22Rv1 (cell line): ENCODE measurements around the gene GALNT16.

Source experiments
- H3K27ac ChIP-seq: fragments of 450-650 bp; 2 replicates; pipeline ENCODE4 v1.5.1; 2017
- CTCF ChIP-seq: fragments of 450-650 bp; IDR thresholded peaks from 2 replicates; pipeline ENCODE4 v1.5.1; 2017; ENCODE audit warnings: mild to moderate bottlenecking
- ZFX ChIP-seq: fragments of 450-650 bp; IDR thresholded peaks from 2 replicates; pipeline ENCODE4 v1.6.1; 2017; ENCODE audit warnings: antibody characterized with exemption, borderline replicate concordance

Gene GALNT16

GRCh38 chr14:69234106-69234505, 25.9 kb upstream of the GALNT16 start:
- TF ChIP-seq CTCF, result no peak
- TF ChIP-seq ZFX, result no peak

DNA sequence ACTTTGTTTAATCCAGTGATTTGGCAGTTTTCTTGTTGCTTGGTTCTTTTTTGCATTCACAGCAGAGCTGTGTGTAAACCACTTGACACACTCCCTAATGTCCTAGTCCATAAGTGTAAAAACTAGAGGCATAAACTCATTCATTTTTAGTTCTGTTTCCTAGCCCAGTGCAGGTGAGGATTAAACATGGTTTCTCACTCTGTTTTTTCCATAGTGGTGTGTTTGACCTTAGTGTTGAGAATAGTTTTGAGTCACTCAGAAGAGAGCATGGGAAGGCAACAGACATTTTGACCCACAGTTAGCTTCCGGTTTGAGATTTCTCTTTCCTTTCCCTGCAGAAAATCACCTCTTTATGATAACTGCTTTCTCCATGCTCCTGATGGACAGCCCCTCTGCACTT, 24.2 kb upstream of the GALNT16 start:
- TF ChIP-seq ZFX (no peak), CTCF (no peak)
- no peak overlapping the region for H3K27ac ChIP-seq

More at GRCh38 chr14:69234106-69234505, 25.9 kb upstream of the GALNT16 start:
- H3K27ac ChIP-seq, result no peak overlapping the region

DNA sequence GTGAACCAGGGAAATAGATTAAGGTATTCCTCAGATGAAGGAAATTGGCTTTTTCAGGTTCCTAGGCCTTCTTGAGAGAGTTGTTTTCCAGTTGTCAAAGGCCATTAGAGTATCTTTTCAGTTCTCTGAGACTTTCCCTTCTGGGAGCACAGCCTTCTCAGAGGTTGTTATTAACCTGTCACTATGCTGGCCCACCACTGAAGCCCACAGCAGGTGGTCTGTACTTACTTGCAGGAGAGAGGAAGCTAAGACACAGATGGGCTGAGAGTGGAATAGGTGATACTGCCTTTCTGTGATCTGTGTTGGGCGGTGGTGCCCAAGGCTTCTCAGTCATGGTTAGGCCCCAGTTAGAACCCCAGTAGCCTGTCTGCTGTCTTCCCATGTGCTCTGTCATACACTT, 22.8 kb upstream of the GALNT16 start:
- no peak for TF ChIP-seq CTCF
- H3K27ac ChIP-seq, result no peak overlapping the region

DNA sequence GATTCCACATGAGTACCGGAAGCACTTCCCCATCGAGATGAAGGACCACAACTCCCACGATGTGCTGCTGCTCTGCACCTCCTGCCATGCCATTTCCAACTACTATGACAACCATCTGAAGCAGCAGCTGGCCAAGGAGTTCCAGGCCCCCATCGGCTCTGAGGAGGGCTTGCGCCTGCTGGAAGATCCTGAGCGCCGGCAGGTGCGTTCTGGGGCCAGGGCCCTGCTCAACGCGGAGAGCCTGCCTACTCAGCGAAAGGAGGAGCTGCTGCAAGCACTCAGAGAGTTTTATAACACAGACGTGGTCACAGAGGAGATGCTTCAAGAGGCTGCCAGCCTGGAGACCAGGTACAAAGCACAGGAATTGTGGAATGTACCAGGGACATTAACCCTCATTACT, 22.4 kb upstream of the GALNT16 start:
- H3K27ac ChIP-seq, result no peak overlapping the region
- TF ChIP-seq CTCF, result no peak

DNA sequence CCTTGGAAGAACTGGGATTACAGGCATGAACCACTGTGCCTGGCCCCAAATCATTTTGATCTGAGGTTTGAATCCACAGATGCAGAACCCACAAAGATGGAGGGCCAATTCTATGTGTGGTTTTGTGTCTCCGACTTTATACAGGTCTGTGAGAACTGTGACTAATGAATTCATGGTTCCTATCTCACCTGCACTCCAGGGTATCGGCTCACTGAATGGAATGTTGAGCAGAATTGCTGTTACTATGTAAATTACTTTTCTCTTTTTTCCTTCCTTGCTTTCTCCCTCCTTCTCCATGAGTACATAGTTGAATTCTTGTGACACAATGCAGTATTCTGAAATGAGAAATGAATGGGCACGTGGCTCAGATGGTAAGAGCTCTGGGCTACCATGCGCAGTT, 21.1 kb upstream of the GALNT16 start:
- no peak overlapping the region for H3K27ac ChIP-seq
- TF ChIP-seq ZFX (no peak), CTCF (no peak)

GRCh38 chr14:69240527-69241173, 19.3 kb upstream of the GALNT16 start:
- H3K27ac ChIP-seq, result no peak overlapping the region
- no peak for TF ChIP-seq CTCF
- no peak for TF ChIP-seq ZFX

GRCh38 chr14:69241577-69241976, 18.4 kb upstream of the GALNT16 start:
- H3K27ac ChIP-seq, result no peak overlapping the region
- TF ChIP-seq ZFX, result no peak
- no peak for TF ChIP-seq CTCF
